PFSK-1 (cell line): ENCODE data around the gene ZFYVE27.

ENCODE experiments used
- POLR2AphosphoS5 ChIP-seq: IDR thresholded peaks from 2 replicates; pipeline ENCODE4 v1.6.1; 2012; ENCODE audit warnings: low read depth, mild to moderate bottlenecking, control low read depth, low read length, moderate library complexity
- TAF1 ChIP-seq: IDR thresholded peaks from 2 replicates; pipeline ENCODE4 v1.6.1; 2012; ENCODE audit warnings: low read length, control low read depth, borderline replicate concordance; ENCODE audit not compliant: insufficient read depth

- TF ChIP-seq POLR2AphosphoS5 = no peak
- TF ChIP-seq TAF1 = no peak
These were observed 1.7 kb downstream of the ZFYVE27 start for GRCh38 chr10:97738616-97739015.
